Progenitor cell of endocrine pancreas (in vitro differentiated cells): ENCODE measurements around the gene ZNRF3. TPM values are rescaled to one million over a fixed set of nuclear protein-coding genes. Genes with fewer than 3 reads are reported as not detected.
A peak's percentile ranks its signal among the peaks of the same experiment; 100 is the strongest.

Source experiments
- DNase-seq: peaks from one replicate; pipeline ENCODE4 v3.0.0; 2021; ENCODE audit warnings: low spot score; ENCODE audit not compliant: unreplicated experiment
- H3K27ac Mint-ChIP-seq: 2 replicates; pipeline ENCODE4 v1.8.0; 2021; ENCODE audit warnings: mild to moderate bottlenecking, moderate library complexity, mixed read lengths
- H3K27me3 Mint-ChIP-seq: 2 replicates; pipeline ENCODE4 v1.8.0; 2021; ENCODE audit warnings: mixed read lengths
- H3K36me3 Mint-ChIP-seq: 2 replicates; pipeline ENCODE4 v1.8.0; 2022; ENCODE audit warnings: mixed read lengths; ENCODE audit not compliant: insufficient read depth
- H3K4me1 Mint-ChIP-seq: 2 replicates; pipeline ENCODE4 v1.8.0; 2021; ENCODE audit warnings: low read depth, mixed read lengths
- H3K4me3 Mint-ChIP-seq: 2 replicates; pipeline ENCODE4 v1.8.0; 2021; ENCODE audit warnings: low read depth, mild to moderate bottlenecking, moderate library complexity, mixed read lengths
- H3K9me3 Mint-ChIP-seq: 2 replicates; pipeline ENCODE4 v1.8.0; 2021; ENCODE audit warnings: low read depth, mixed read lengths
- CTCF ChIP-seq: fragments of 200-600 bp; sonication (generic); IDR thresholded peaks from one replicate; pipeline ENCODE4 v1.5.0; 2021; ENCODE audit warnings: antibody characterized with exemption, mild to moderate bottlenecking; ENCODE audit not compliant: unreplicated experiment
- total RNA-seq: library from RNA; stranded (reverse); gene quantifications from 2 replicates; pipeline ENCODE4 v1.2.1, GENCODE V29; 2021

ZNRF3 gene
- total RNA-seq, 1 donor from 2014 or later = 7.5 TPM

GRCh38 chr22:28874061-28874460, 9.3 kb upstream of the ZNRF3 start:
- DNase-seq = no peak
- Mint-ChIP-seq H3K27ac (no peak overlapping the region), H3K4me1 (peaks cover 1% of the 10 kb centered on the region), H3K36me3 (no peaks in the 10 kb centered on the region), H3K9me3 (no peaks in the 10 kb centered on the region), H3K4me3 (no peak overlapping the region), H3K27me3 (no peaks in the 10 kb centered on the region)
- TF ChIP-seq CTCF = no peak

DNA sequence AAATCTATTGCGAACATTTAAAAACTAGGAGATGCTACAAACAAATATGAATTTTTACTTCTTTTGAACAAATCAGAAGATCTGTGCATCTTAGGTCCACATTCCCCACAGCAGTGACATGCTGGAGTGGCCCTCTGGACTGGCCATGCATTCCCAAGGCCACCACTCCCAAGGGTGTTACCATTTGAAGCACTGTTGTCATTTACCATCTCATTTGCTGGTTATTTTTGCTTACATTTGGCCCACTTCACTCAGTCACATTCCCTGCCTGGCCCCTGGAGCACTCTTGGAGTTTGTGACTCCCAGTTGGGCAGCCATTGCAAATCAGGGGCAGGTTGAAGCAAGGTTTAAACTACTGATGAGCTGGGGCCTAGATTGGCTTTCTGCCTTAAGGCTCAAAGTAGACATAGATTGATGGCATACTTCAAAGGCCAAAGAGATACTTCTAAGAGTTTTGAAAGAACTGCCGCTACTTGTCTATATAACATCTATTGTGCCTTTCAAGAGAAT, 8.5 kb upstream of the ZNRF3 start:
- Mint-ChIP-seq H3K36me3 (no peaks in the 10 kb centered on the region), H3K27ac (no peak overlapping the region)
- TF ChIP-seq CTCF = no peak

DNA sequence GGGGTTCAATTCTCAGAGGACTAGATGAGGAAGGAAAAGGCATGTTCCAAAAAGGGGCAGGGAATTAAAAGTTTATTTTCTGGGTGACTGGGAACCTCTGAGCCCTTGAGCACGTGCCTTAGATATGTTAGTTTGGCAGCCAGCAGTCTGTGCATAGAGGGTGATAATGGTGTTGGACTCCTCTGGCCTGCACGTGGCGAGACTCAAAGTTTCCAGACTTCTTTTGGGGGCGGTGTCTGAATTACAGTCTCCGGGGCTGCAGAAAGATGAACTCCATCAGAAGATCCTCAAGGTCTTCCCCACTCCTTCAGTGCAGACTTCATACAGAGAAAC, 861 bp upstream of the ZNRF3 start:
- Mint-ChIP-seq H3K27ac (peak overlapping the region; percentile 80), H3K9me3 (no peaks in the 10 kb centered on the region), H3K36me3 (no peaks in the 10 kb centered on the region), H3K4me3 (peak overlapping the region; percentile 82), H3K27me3 (peaks cover 30% of the 10 kb centered on the region), H3K4me1 (peaks cover 28% of the 10 kb centered on the region)
- no peak for DNase-seq
- no peak for TF ChIP-seq CTCF

More for the DNA sequence above, 8.5 kb upstream of the ZNRF3 start:
- Mint-ChIP-seq H3K4me1 (no peaks in the 10 kb centered on the region), H3K9me3 (no peaks in the 10 kb centered on the region), H3K4me3 (no peak overlapping the region), H3K27me3 (peaks cover 4% of the 10 kb centered on the region)
- no peak for DNase-seq

DNA sequence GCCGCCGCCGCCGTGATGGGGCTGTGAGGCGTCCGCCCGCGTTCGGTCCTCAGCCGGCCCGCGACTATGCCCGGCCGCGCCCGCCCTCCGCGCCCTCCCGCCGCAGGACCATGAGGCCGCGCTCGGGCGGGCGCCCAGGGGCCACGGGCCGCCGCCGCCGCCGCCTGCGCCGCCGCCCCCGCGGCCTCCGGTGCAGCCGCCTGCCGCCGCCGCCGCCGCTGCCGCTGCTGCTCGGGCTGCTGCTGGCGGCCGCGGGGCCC, 215 bp downstream of the ZNRF3 start:
- no peak for TF ChIP-seq CTCF
- H3K4me3 Mint-ChIP-seq = peak overlapping the region; percentile 82

GRCh38 chr22:28883917-28884746, 760 bp downstream of the ZNRF3 start:
- H3K4me1 Mint-ChIP-seq = peaks cover 37% of the 10 kb centered on the region
- no peaks in the 10 kb centered on the region for H3K36me3 Mint-ChIP-seq
- no peaks in the 10 kb centered on the region for H3K9me3 Mint-ChIP-seq
- TF ChIP-seq CTCF = peak; percentile 36
- peak overlapping the region; percentile 78 for H3K4me3 Mint-ChIP-seq
- peaks cover 42% of the 10 kb centered on the region for H3K27me3 Mint-ChIP-seq
- H3K27ac Mint-ChIP-seq = peak overlapping the region; percentile 69
- DNase-seq = peak; percentile 38

More for the DNA sequence above, 215 bp downstream of the ZNRF3 start:
- H3K9me3 Mint-ChIP-seq = no peaks in the 10 kb centered on the region
- DNase-seq = no peak
- H3K4me1 Mint-ChIP-seq = peaks cover 37% of the 10 kb centered on the region
- H3K27ac Mint-ChIP-seq = no peak overlapping the region
- H3K36me3 Mint-ChIP-seq = no peaks in the 10 kb centered on the region
- peaks cover 40% of the 10 kb centered on the region for H3K27me3 Mint-ChIP-seq
